IPS-NIHi7 (cell line): ENCODE data around the gene NUP98.
"Not testable (repeated sequence)": the region's sequence is repeated elsewhere in the genome, so short reads cannot be mapped to it uniquely, and the experiment has no call there.

ENCODE experiments used
- DNase-seq: peaks from one replicate; pipeline ENCODE4 v3.0.0; 2012; ENCODE audit warnings: mixed read lengths; ENCODE audit errors: extremely low spot score

Gene NUP98

DNA sequence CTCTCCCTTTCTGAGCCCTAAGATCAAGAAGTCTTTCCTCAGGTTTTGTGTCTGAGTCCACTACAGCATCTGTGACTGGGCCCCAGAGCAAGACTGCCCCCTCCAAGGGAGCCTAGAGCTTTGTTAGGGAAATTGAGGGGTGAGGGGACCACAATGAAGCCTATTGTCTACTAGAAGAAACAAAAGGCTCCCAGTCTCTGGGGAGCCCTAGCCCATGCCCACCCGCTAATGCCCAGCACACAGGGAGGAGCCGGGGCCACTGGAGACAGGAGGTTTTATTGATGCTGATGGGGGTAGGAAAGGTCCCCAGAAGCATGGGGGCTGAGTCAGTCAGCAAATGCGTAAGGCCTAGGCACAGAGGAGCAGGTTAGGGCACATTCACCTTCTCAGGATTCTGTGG, 29.4 kb upstream of the NUP98 start:
- no peak for DNase-seq

GRCh38 chr11:3825473-3826154, 28.3 kb upstream of the NUP98 start:
- no peak for DNase-seq

DNA sequence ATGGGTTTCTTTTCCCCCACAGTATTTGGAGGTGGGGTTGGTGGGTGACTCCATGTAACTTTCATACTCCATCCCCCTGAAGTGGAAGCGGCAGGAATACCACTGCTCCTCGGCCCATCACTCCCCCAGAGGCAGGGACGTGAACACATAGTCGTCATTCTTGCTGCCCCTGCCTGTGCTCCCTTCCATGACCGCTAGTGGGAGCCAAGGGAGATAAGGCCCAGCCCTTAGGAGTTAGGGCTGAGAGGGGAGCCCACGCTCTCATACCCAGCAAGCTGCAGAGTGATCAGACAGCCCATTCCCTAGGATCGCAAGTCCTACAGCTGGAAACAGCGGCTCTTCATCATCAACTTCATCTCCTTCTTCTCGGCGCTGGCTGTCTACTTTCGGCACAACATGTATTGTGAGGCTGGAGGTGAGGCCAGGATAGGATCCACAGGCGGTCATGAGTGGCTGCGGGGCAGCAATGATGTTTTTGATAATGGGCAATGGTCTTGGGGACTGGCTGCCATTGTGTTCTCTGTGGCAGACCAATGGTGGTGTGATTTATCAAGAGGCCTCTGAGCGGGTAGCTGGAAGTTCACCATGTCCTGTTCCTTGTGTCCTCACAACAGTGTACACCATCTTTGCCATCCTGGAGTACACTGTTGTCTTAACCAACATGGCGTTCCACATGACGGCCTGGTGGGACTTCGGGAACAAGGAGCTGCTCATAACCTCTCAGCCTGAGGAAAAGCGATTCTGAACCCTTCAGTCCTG, 27.5 kb upstream of the NUP98 start:
- DNase-seq: peak; percentile 94

- no peak for DNase-seq
Measured at GRCh38 chr11:3823762-3824506, 26.6 kb upstream of the NUP98 start.

GRCh38 chr11:3823303-3823702, 25.9 kb upstream of the NUP98 start:
- no peak for DNase-seq

DNA sequence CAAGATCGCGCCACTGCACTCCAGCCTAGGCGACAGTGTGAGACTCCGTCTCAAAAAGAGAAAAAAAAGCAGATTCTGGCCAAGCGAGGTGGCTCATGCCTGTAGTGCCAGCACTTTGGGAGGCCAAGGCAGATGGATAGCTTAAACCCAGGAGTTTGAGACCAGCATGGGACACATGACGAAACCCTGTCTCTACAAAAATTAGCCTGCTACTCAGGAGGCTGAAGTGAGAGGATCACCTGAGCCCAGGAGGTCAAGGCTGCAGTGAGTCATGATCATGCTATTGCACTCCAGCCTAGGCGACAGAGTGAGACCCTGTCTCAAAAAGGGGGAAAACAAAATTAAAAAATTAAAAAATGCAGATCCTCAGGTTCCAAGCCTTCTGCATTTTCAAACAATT, 25.0 kb upstream of the NUP98 start:
- DNase-seq: no peak

DNA sequence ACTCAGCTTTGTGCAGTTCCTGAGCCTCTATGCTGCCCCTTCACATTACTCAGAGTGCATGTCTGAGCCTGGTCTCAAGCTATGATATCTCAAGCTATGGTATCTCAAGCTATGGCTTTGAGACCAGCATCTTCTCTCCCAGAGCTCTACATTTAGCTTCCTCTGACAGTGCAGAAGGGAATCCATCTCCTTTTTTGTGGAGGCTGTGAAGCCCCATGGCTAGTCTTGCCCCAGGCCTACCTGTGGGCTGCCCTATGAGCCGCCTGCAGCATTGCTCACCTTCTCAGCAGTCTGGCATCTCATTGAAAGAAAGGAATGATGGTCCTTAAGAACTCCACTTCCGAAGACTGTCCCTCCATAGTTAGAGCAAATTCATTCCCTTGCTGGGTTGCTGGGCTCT, 23.6 kb upstream of the NUP98 start:
- DNase-seq: no peak

DNA sequence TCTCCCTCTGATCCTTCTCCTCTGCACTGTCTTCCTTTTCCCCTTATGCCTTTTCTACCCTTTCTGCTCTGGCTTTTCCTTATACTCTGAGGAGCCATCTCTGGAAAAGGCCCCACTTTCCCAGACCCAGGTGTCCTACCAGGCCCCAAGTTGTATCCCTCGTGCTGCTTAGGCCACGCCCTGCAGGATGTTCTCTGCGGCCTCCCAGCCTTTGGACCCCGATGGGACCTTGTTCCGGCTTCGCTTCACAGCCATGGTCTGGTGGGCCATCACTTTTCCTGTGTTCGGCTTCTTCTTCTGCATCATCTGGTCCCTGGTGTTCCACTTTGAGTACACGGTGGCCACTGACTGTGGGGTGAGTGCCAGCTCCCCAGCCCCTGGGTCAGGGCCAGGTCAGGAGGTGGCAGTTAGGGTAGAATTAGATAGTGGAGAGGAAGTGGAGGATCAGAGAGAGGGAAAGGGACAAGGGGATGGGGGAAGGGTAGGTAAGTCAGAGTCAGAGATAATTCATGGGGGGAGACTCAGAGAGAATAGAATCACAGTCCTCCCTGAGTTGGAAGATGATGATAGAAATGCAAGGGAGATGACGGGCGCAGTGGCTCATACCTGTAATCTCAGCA, 19.9 kb upstream of the NUP98 start:
- DNase-seq: no peak

- DNase-seq: no peak
Measured at GRCh38 chr11:3816673-3817072, 19.3 kb upstream of the NUP98 start.

DNA sequence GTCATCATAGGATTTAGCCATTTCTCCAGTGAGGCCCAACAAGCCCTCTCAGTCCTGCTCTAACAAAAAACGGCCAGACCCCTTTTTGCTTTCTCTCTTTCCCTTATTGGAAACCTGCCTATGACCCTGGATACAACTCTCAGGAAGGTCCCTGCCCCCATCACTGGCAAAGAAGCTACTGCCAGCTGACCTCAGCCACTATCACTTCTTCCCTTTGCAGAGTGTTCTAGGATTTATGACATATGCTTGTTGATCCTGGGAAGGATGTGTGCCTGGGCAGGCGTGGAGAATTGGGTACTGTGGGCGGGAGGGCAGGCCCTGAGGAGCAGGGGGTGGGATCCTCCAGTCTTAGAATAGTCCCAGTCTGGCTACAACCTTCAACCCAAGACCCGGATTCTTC, 18.5 kb upstream of the NUP98 start:
- DNase-seq: no peak

DNA sequence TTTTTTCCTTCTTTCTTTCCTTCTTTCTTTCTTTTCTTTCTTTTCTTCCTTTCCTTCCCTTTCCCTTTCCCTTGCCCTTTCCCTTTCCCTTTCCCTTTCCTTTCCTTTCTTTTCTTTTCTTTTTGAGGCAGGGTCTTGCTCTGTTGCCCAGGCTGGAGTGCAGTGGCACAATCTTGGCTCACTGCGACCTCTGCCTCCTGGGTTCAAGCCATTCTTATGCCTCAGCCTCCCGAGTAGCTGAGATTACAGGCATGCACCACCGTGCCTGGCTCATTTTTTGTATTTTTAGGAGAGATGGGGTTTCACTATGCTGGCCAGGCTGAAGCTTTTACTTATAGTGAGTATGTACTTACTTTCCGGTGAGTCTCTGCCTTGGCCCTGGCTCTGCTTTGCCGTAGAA, 17.5 kb upstream of the NUP98 start:
- not testable (repeated sequence) for DNase-seq

GRCh38 chr11:3810951-3811350, 13.6 kb upstream of the NUP98 start:
- DNase-seq: no peak

- no peak for DNase-seq
Measured at GRCh38 chr11:3810446-3810845, 13.1 kb upstream of the NUP98 start.

DNA sequence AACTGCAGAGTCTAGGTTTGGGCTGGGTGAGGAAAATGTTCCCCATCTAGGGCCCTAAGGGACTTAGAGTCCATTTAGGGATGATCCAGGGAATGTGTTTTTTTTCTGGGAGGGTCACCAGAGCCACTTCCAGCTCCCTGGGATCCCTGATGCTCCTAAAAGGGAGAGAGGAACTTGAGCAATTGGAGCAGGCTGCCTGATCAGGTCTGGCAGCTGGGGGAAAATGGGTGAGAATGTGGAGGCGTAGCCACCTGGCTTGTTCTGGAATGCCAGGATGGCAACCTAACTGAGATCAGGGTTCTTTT, 12.2 kb upstream of the NUP98 start:
- DNase-seq: no peak

GRCh38 chr11:3808861-3809623, 11.7 kb upstream of the NUP98 start:
- DNase-seq: peak; percentile 62

GRCh38 chr11:3807909-3808860, 10.8 kb upstream of the NUP98 start, which contains the start of gene PGAP2:
PGAP2 (plus strand) TSS chr11:3808560; CDS start chr11:3811260, 2,700 bp downstream.
- DNase-seq: peak; percentile 92

- no peak for DNase-seq
Measured at GRCh38 chr11:3803726-3804495, 6.6 kb upstream of the NUP98 start.

GRCh38 chr11:3802011-3802790, 4.8 kb upstream of the NUP98 start:
- DNase-seq: no peak

GRCh38 chr11:3799873-3800272, 2.5 kb upstream of the NUP98 start:
- DNase-seq: no peak
